C4-2B (cell line): ENCODE measurements around the gene PRR13.
"Not testable (repeated sequence)": the region's sequence is repeated elsewhere in the genome, so short reads cannot be mapped to it uniquely, and the experiment has no call there.

Experiments used
- H3K27ac ChIP-seq: fragments of 450-650 bp; 2 replicates; pipeline ENCODE4 v1.5.1; 2017
- ZFX ChIP-seq: fragments of 450-650 bp; IDR thresholded peaks from 2 replicates; pipeline ENCODE4 v1.6.1; 2017
- TF ChIP-seq, protein P1 (sequence below): fragments of 450-650 bp; conservative IDR thresholded peaks from 2 replicates; pipeline ENCODE4 v1.5.1; 2017; ENCODE audit warnings: mild to moderate bottlenecking

Gene PRR13

DNA sequence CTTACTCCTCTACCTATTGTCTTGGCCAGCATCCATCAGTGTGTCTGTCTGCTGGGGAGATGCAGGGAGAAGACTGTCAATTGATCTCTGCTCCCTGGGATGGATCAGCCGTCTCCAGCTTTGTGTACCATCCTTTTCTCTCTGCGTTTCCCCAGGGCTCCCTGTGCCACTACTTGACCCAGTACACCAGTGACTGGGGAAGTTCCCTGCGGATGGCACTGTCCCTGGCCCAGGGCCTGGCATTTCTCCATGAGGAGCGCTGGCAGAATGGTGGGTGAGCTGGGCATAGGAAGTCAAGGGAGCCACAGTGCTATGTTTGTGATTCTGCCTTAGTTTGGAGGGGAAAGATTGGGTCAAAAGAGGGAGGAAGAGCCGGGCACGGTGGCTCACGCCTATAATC lies 12.8 kb upstream of the PRR13 start:
- no peak overlapping the region for H3K27ac ChIP-seq
- no peak for TF ChIP-seq ZFX
- TF ChIP-seq, protein P1, sequence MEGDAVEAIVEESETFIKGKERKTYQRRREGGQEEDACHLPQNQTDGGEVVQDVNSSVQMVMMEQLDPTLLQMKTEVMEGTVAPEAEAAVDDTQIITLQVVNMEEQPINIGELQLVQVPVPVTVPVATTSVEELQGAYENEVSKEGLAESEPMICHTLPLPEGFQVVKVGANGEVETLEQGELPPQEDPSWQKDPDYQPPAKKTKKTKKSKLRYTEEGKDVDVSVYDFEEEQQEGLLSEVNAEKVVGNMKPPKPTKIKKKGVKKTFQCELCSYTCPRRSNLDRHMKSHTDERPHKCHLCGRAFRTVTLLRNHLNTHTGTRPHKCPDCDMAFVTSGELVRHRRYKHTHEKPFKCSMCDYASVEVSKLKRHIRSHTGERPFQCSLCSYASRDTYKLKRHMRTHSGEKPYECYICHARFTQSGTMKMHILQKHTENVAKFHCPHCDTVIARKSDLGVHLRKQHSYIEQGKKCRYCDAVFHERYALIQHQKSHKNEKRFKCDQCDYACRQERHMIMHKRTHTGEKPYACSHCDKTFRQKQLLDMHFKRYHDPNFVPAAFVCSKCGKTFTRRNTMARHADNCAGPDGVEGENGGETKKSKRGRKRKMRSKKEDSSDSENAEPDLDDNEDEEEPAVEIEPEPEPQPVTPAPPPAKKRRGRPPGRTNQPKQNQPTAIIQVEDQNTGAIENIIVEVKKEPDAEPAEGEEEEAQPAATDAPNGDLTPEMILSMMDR: no peak

DNA sequence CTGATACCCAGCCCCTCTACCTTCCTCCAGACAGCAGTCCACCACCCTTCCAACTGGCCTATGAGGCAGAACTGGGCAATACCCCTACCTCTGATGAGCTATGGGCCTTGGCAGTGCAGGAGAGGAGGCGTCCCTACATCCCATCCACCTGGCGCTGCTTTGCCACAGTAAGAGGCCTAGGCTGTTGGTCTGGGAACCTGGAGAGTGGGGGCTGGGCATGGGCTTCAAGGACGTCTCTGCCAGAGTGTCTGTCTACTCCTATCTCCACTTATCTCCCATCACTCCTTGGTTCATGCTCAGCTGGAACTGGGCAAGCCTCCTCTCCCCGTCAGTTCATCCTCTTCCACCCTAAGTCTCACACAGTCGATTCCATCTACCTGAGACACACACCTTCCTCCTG lies 11.4 kb upstream of the PRR13 start:
- TF ChIP-seq, protein P1: no peak

DNA sequence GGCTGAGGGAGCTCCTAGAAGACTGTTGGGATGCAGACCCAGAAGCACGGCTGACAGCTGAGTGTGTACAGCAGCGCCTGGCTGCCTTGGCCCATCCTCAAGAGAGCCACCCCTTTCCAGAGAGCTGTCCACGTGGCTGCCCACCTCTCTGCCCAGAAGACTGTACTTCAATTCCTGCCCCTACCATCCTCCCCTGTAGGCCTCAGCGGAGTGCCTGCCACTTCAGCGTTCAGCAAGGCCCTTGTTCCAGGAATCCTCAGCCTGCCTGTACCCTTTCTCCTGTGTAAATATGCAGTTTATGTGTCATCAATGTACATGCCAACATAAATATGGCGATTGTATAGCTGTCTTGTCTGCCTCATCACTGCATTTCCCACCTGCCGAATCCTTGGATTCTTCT lies 10.3 kb upstream of the PRR13 start:
- TF ChIP-seq ZFX: no peak
- TF ChIP-seq, protein P1: no peak
- H3K27ac ChIP-seq: no peak overlapping the region

More for the DNA sequence above, 11.4 kb upstream of the PRR13 start:
- no peak overlapping the region for H3K27ac ChIP-seq

DNA sequence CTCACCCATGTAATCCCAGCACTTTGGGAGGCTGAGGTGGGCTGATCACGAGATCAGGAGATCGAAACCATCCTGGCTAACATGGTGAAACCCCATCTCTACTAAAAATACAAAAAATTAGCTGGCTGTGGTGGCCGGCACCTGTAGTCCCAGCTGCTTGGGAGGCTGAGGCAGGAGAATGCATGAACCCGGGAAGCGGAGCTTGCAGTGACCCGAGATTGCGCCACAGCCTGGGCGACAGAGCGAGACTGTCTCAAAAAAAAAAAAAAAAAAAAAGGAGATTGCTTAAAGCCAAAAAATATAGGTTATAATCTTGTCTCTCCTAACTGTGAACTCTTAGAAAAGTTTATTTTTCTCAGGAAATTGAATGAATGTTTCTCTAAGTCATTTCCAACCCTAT lies 6.2 kb upstream of the PRR13 start:
- H3K27ac ChIP-seq: not testable (repeated sequence)

GRCh38 chr12:53439582-53439981 lies 2.0 kb upstream of the PRR13 start:
- H3K27ac ChIP-seq: not testable (repeated sequence)

DNA sequence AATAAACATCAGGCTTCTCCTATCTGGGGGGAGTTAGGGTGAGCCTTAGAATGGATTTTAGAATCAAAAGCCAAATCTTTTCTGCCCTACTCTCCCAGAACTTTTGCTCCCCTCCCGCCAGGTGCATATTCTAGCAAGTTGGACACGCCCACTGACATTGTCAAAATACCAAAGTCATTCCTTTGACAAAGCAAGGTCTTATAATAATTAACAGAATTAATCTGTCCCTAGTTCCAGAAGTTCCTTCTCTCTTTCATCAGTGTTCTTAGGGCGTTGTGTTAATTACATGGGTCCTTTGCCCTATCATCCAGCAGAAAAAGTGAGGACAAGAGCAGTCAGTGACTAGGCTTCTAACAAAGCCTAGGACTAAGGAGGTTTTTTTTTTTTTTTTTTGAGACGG lies 2.4 kb downstream of the PRR13 start:
- no peak for TF ChIP-seq ZFX
- TF ChIP-seq, protein P1: no peak
- no peak overlapping the region for H3K27ac ChIP-seq

GRCh38 chr12:53444593-53445325 lies 3.2 kb downstream of the PRR13 start:
- H3K27ac ChIP-seq: not testable (repeated sequence)

- TF ChIP-seq, protein P1: no peak
- no peak for TF ChIP-seq ZFX
- H3K27ac ChIP-seq: no peak overlapping the region
These were observed 9.4 kb downstream of the PRR13 start for GRCh38 chr12:53450936-53451335.

GRCh38 chr12:53451661-53452158 lies 10.2 kb downstream of the PRR13 start, which contains the start of gene PCBP2:
TSS of gene PCBP2 (plus strand) at chr12:53452102. CDS start at chr12:53454801, 2,699 bp downstream.
- H3K27ac ChIP-seq: peak within 1 kb of the TSS; percentile 90
- no peak for TF ChIP-seq ZFX
- TF ChIP-seq, protein P1: peak; percentile 93
